Lower lobe of right lung (tissue), 2 donors: ENCODE data around the gene ZNF24. TPM values are rescaled to one million over a fixed set of nuclear protein-coding genes. Genes with fewer than 3 reads are reported as not detected.

ENCODE experiments used
- ATAC-seq, 2 donors: fragments of 200-7000 bp; cut with Tn5 transposase; one replicate each; pipeline ENCODE4 v1.9.1; 2020 to 2022; ENCODE audit warnings: mild to moderate bottlenecking in 2 of 2, moderate library complexity in 2 of 2
- DNase-seq: peaks from one replicate; pipeline ENCODE4 v3.0.0-alpha.2; 2020
- H3K27ac ChIP-seq: fragments of 200-600 bp; one replicate; pipeline ENCODE4 v1.8.0; 2022
- H3K27me3 ChIP-seq: fragments of 200-600 bp; one replicate; pipeline ENCODE4 v1.8.0; 2022; ENCODE audit warnings: low read depth
- H3K36me3 ChIP-seq: fragments of 200-600 bp; one replicate; pipeline ENCODE4 v1.8.0; 2022; ENCODE audit warnings: mild to moderate bottlenecking
- H3K4me1 ChIP-seq: fragments of 200-600 bp; one replicate; pipeline ENCODE4 v1.8.0; 2022
- H3K4me3 ChIP-seq: fragments of 200-600 bp; one replicate; pipeline ENCODE4 v1.8.0; 2022; ENCODE audit warnings: mild to moderate bottlenecking
- H3K9me3 ChIP-seq: fragments of 200-600 bp; one replicate; pipeline ENCODE4 v1.8.0; 2022
- CTCF ChIP-seq: fragments of 200-600 bp; IDR thresholded peaks from one replicate; pipeline ENCODE4 v1.8.0; 2022; ENCODE audit warnings: antibody characterized with exemption, mild to moderate bottlenecking
- intact Hi-C: fragments of 100-400 bp; cut with DNase I; formaldehyde crosslinking; loops from one replicate; pipeline ENCODE4 v1.11.0; 2022
- total RNA-seq: library from RNA; stranded (reverse); fragmentation: NEBNext Ultra II Directional; extraction: Animal tissue kit (Norgen Biotek cat#: 25700); gene quantifications from one replicate; pipeline ENCODE4 v1.2.1, GENCODE V29; 2021
- donor health status: DM: no; HTN: yes; CAD: no; lungs with severe emphysema.

Gene ZNF24
- total RNA-seq, 1 donor from 2014 or later = 51.8 TPM

GRCh38 chr18:35344736-35345459 lies 678 bp upstream of the ZNF24 start:
- peaks cover 19% of the 10 kb centered on the region for H3K36me3 ChIP-seq
- no peak for ATAC-seq
- peaks cover 52% of the 10 kb centered on the region for H3K4me1 ChIP-seq
- no peak for DNase-seq
- intact Hi-C loops = loop anchor here (10.0 kb wide), 1 partner anchor 100 kb away; the partner anchor contains the start of gene ZNF397
- peak overlapping the region; percentile 100 for H3K27ac ChIP-seq
- no peak for TF ChIP-seq CTCF
- H3K27me3 ChIP-seq = no peaks in the 10 kb centered on the region
- H3K9me3 ChIP-seq = no peaks in the 10 kb centered on the region
- H3K4me3 ChIP-seq = peak overlapping the region; percentile 93

GRCh38 chr18:35343488-35343935 lies 708 bp downstream of the ZNF24 start:
- Histone ChIP-seq H3K4me1 (peaks cover 64% of the 10 kb centered on the region), H3K36me3 (peaks cover 33% of the 10 kb centered on the region), H3K27me3 (no peaks in the 10 kb centered on the region), H3K9me3 (no peaks in the 10 kb centered on the region), H3K27ac (peak overlapping the region; percentile 100), H3K4me3 (peak overlapping the region; percentile 93)
- ATAC-seq = no peak
- TF ChIP-seq CTCF = no peak
- DNase-seq = no peak
- intact Hi-C loops = loop anchor here (10.0 kb wide), 1 partner anchor 99 kb away; the partner anchor contains the start of gene ZNF397

GRCh38 chr18:35337286-35337685 lies 6.9 kb downstream of the ZNF24 start:
- intact Hi-C loops = no loop called here
- TF ChIP-seq CTCF = no peak
- Histone ChIP-seq H3K9me3 (no peaks in the 10 kb centered on the region), H3K36me3 (peaks cover 95% of the 10 kb centered on the region), H3K4me1 (peaks cover 34% of the 10 kb centered on the region), H3K27me3 (no peaks in the 10 kb centered on the region), H3K27ac (no peak overlapping the region), H3K4me3 (no peak overlapping the region)
- DNase-seq (no peak), ATAC-seq (no peak)

GRCh38 chr18:35335866-35336265 lies 8.4 kb downstream of the ZNF24 start:
- DNase-seq (no peak), ATAC-seq (no peak)
- H3K36me3 ChIP-seq = peaks cover 93% of the 10 kb centered on the region
- intact Hi-C loops = no loop called here
- H3K4me3 ChIP-seq = no peak overlapping the region
- peaks cover 21% of the 10 kb centered on the region for H3K4me1 ChIP-seq
- H3K27me3 ChIP-seq = no peaks in the 10 kb centered on the region
- no peak overlapping the region for H3K27ac ChIP-seq
- no peaks in the 10 kb centered on the region for H3K9me3 ChIP-seq
- TF ChIP-seq CTCF = no peak

GRCh38 chr18:35334821-35335220 lies 9.4 kb downstream of the ZNF24 start:
- intact Hi-C loops = no loop called here
- H3K36me3 ChIP-seq = peaks cover 84% of the 10 kb centered on the region
- ATAC-seq (no peak), DNase-seq (no peak)
- no peak overlapping the region for H3K4me3 ChIP-seq
- no peaks in the 10 kb centered on the region for H3K27me3 ChIP-seq
- H3K4me1 ChIP-seq = peaks cover 12% of the 10 kb centered on the region
- TF ChIP-seq CTCF = no peak
- H3K27ac ChIP-seq = no peak overlapping the region
- H3K9me3 ChIP-seq = no peaks in the 10 kb centered on the region
